OCI-LY7 (cell line): ENCODE data around the gene ERC1.

Source experiments
- CTCF ChIP-seq: fragments of 200-600 bp; sonication (generic); conservative IDR thresholded peaks from 2 replicates; pipeline ENCODE4 v1.5.1; 2014; ENCODE audit warnings: mild to moderate bottlenecking, antibody characterized with exemption, low read length, moderate library complexity, mixed read lengths
- EZH2phosphoT487 ChIP-seq: fragments of 200-600 bp; sonication (generic); IDR thresholded peaks from 2 replicates; pipeline ENCODE4 v1.6.1; 2018; ENCODE audit warnings: low read depth, borderline replicate concordance, mild to moderate bottlenecking, mixed run types, antibody characterized with exemption, low read length, moderate library complexity, mixed read lengths

- TF ChIP-seq CTCF (no peak), EZH2phosphoT487 (no peak)
Measured at GRCh38 chr12:1138691-1139090, 147.7 kb downstream of the ERC1 start.
